HK-2 (cell line): ENCODE results near the gene RTN4R.

Experiments
- DNase-seq: peaks from one replicate; pipeline ENCODE4 v3.0.0-alpha.2; 2018; ENCODE audit not compliant: unreplicated experiment

Gene RTN4R

DNA sequence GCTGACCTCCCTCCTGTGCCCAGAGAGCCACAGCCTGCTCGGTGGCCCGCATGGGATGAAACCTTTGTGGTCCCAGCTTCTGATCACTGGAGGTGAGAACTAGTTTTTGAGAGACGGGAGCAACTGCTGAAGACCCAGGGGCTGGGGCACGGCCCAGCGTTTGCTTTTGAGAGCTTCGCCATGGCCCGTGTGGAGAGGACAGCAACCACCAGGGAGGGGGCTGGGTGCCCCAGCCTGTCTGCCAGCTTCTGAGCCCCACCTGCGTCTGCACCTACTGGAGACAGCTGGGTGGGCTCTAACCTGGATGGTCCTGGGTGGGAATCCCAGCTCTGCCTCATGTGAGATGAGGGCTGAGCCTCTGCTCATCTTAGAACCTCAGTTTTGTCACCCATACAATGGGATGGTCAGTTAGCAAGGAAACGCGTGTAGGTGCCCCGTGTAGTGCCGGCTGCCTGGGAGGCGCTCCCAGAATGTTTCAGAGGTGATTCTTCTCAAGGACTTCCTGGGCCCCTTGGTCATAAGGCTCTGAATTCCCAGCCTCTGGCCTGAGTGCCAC lies 66.2 kb downstream of the RTN4R start:
- DNase-seq, result no peak

DNA sequence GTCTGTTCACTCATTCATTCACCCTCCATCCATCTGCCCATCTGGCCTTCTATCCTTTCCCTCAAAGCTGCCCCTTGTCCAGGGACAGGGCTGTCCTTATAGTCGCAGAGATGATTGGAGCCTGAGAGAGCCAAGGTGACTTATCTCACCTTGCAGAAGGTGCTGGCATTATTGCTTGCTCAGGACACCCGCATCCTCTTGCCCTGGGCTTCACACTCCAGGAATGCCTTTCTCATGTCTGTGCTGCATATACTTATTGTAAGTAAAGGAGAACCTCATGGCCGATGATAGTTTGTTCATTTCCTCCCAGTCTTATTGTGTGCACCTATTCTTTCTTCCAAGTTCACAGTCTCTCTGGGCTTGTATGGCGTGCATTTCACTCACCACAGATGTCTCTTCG lies 68.2 kb downstream of the RTN4R start:
- no peak for DNase-seq

GRCh38 chr22:20199413-20199842 lies 68.7 kb downstream of the RTN4R start:
- DNase-seq, result no peak

- no peak for DNase-seq
These were observed 69.4 kb downstream of the RTN4R start for GRCh38 chr22:20198557-20199319.

DNA sequence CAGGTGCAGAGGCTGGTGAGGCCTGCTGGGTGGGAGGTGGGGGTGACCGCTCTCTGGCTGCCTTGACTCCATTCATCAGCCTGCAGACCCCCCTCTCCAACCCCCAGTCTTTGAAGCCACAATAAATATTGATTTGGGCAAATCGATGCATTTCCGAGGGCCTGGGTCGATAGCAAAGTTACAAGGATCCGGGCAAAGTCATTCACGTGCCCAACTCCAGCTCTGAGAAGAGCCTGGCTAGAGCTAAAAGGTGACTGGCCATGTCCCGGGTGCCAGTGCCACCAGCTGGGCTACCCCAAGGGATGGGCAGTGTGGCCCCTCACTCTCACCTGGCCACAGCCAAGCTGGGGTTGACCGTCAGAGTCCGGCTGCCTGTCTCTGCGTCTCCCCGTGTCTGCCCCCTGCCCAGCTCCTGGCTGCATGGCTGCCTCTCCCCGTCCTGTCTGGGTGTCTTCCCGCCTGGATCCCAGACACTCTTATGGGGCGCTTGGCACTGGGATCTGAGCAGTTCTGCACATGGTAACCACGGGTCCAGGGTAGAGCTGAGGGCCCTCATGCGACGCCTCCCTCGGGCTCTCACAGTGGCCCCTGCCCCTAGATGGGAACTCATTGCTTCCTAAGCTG lies 70.6 kb downstream of the RTN4R start:
- no peak for DNase-seq

DNA sequence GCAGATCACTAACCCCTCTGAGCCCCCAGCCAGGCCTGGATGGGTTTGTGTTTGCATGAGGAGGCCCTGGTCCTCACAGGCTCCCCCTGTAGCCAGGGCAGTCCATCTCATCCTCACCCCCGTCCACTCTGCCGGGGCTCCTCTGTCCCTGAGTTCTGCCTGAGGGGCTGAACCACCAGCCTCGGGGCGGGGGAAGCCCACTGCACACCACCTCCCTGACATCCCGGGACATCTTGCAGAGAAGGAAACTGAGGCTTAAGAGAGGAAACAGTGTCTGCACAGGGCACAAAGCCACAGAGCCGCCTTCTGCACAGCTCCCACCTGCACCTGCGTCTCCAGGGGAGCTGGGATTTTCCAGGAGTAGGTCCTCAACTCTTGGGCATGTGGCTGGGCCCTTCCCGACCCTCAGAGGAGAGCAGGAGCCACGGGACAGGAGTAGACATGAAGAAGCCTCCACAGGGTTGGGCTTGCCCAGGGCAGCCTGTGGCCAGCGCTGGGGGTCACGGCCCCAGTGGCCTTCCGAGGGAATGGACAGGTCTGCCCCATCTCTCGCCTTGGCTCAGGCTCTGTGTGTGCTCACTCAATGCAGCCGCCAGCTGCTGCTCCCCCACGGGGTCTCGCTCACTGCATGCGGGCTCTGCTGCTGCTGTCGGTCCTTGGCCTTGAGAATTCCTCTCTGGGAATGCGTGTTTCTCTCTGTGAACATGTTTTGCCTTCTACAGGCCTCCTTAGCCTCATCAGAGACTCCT lies 71.8 kb downstream of the RTN4R start:
- no peak for DNase-seq

DNA sequence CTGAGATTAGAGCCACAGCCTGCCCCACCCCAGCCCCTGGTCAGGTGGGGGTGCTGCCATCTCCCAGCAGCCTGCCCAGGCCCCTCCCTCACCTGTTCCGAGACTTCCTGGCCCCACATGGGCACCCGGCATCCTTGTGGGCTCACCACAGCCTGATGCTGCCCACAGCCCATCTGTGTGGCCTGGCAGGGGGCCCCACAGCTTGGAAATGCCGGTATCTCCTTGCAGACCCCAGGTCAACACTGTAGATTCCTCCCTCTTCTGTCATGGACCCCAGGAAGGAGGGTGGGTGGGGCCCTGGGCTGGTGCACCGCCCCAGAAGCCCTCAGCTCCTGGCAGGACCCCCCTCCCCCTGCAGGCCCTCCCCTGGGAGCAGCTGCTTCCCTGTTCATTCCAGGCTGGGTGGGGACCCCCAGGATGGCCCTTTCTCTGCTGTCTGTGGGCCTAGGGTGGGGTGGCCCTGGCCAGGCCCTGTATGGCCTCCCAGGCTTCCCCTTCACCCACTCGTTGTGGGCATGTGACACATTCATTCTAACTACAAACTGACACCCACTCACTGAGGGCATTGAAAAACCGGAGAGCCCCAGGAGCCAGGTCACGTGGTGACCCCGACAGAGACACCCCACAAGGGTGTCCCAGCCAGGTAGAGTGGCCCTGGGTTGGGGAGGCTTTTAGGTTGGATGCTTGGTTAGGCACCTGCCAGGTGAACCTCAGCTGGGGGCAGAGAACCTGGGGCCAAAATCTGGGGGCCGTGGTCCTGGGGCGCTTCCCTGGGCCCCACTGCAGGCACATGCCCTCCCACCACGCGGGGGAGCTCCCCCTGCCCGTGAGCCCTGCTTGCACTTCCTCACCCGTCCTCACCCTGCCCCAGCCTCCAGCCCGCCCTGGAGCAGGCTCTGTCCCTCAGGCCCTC lies 73.2 kb downstream of the RTN4R start:
- DNase-seq, result no peak

DNA sequence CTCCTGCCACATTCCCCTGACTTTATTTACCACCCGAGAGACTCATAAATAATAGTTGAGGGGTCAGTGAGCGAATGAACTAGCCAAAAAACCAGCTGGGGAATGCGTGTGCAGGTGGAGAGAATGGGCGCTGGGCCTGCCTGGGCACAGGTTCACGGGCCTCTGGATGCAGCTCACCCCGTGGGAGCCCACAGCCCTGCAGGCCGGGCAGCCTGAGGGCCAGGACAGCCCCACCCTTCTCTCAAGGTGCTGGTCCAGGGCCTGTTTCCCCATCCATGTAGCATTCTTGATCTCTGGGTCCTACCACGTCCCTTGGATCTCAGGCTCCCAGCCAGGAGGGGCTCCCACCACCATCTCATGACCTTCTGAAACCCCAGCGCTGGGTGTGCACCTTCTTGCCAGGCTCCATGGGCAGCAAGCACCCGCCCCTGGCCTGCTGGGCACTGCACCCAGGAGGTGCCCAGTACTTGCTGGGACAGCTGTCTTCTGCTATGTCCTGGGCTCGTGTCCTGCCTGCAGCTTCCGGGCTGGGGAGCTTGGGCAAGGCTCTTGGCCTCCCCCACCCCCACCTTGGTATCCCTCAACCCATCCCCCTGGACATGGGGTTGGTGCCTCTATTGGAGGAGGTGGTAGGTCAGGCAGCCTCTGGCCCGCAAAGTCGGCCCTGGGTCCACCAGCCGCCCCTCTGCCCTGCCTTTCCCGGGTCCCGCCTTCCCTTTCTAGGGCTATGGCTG lies 74.2 kb downstream of the RTN4R start:
- no peak for DNase-seq

DNA sequence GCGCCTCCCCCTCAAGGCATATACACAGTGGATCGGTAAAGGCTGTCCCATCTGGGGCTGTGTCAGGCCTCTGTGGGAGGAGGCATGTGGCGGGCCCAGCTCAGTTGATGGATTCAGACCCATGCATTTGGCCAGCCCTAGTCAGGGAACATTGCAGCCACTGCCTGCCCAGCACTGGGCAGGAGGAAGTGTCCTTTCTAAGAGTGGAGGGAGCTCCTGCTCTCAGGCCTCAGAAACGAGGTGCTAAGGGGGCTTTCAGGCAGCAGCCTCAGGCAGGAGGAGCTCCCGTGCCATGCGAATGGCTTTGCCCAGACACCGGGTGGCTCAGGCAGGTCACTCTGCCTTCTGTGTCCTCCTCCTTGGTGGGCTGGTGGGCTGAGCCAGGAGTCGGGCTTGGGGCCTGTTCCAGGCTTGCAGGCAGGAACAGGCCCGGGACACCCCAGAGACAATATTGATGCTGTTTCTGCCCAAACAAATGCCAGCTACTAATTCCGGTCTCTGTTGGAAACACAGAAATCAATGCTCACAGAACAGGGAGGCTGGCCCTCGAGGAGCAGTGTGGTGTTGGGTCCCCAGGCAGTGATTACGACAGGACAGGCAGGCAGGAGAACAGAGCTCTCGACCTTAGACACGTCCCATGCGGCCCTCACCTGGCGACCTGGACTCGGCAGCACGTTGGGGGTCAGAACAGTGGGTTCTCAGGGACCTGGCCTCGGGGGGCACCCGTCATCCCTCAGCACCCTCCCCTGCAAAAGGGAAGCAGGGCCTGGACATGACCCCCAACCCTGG lies 75.0 kb downstream of the RTN4R start:
- DNase-seq, result no peak

GRCh38 chr22:20192293-20192971 lies 75.7 kb downstream of the RTN4R start:
- no peak for DNase-seq

DNA sequence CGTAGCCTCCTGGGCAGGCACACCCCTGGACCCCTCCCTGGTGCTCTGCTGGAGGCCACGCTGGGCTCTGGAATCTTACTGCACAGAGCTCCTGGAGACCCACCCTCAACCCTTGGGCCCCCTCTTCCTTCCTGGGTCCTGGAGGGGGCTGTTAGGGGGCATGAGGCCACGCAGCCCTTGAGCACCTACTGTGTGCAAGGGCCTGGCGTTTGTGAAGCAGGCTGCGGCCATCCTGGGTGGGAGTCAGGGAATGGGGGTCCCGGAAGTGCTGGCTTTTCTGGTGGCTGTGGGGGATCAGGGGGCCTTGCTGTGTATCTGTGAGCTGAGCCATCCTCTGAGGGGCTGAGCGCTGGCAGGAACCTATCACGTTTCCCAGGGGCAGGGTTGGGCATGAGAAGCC lies 76.3 kb downstream of the RTN4R start:
- DNase-seq, result no peak
